Right hindlimb (tissue), 1 donor: ENCODE measurements around the gene PRXL2B.
"Not testable (repeated sequence)": the region's sequence is repeated elsewhere in the genome, so short reads cannot be mapped to it uniquely, and the experiment has no call there.

Experiments used
- DNase-seq: peaks from one replicate; pipeline ENCODE4 v3.0.0-alpha.2; 2018

The PRXL2B gene, protein sequence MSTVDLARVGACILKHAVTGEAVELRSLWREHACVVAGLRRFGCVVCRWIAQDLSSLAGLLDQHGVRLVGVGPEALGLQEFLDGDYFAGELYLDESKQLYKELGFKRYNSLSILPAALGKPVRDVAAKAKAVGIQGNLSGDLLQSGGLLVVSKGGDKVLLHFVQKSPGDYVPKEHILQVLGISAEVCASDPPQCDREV

GRCh38 chr1:2586154-2587070 lies at the start of gene PRXL2B:
Gene PRXL2B, plus strand, starts transcription at chr1:2586777. Its CDS starts 109 bp downstream, at chr1:2586886.
- DNase-seq, result peak; percentile 100

DNA sequence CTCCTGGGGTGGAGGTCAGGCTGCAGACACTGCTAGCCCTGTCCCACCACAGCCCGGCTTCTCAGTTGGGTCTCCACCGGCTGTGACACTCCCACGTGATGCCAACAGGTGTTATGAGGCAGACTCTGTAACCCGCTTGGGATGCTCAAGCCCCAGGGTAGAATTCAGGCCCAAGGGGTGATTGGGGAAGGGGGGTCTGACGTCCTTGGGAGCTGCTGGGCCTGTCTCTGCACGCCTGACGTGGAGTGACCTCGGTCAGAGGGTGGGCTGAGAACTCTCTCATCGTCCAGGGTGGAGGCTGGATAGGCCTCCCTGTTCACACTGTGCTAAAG lies 48.8 kb upstream of the PRXL2B start:
- no peak for DNase-seq

GRCh38 chr1:2538376-2538775 lies 48.2 kb upstream of the PRXL2B start:
- no peak for DNase-seq

- DNase-seq, result no peak
These were observed 47.7 kb upstream of the PRXL2B start for GRCh38 chr1:2538872-2539271.

DNA sequence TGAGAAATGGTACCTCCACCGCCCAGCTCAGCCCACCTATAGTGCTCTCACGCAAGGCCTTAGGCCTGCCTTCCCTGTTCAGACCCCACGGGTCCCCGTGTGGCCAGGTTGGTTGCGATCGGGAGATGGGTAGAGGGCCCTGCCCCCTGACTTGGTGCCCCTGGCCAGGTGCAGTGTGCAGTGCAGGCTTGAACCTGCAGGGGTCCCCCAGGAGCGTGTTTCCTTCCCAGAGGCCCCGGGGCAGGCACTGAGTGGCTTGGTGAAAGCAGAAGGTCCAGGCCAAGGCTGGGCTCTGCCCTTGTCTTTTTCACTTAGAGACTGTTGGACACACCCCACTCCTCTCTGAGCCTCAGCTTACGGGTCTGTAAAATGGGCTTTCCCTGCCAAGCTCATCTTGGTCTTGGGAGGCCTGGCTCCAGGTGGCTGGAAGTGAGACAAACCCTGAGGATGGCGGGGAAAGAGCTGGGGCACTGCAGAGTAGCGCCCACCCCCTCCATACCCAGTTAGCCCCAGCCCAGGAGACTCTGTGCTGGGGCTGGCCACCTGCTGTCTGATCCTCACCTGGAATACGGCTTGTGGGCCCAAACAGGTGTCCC lies 47.2 kb upstream of the PRXL2B start:
- no peak for DNase-seq

DNA sequence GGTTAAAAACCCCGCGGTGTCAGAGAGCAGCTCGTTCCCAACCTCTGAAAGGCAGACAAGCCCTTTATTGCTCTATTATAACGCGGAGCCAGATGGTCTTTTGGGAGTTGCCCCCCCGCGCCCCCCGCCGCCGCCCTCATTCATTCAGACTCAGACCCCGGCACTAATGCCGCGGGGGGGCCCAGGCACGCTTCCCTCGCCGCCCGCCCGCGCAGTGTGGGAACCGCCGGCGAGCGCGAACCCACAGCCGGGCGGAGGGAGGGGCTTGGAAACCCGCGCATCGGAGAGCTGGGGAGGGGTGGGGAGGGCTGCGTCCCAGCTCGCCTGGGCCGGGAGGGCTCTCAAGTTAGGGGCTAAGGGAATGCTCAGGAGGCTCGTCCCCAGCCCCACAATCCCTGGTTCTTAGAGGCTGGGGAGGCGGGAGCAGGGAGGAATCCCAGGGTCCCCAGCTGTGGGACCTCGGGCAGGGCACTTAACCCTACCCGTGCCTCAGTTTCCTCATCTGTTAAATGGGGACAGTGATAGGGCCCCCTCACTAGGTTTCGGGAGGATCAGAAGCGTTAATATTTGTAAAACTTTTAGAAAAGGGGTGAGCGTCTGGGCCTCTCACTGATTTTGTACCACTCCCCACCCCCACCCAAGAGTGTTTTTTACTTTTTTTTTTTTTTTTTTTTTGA lies 45.6 kb upstream of the PRXL2B start:
- peak; percentile 58 for DNase-seq

GRCh38 chr1:2541619-2542245 lies 44.8 kb upstream of the PRXL2B start:
- DNase-seq, result no peak

DNA sequence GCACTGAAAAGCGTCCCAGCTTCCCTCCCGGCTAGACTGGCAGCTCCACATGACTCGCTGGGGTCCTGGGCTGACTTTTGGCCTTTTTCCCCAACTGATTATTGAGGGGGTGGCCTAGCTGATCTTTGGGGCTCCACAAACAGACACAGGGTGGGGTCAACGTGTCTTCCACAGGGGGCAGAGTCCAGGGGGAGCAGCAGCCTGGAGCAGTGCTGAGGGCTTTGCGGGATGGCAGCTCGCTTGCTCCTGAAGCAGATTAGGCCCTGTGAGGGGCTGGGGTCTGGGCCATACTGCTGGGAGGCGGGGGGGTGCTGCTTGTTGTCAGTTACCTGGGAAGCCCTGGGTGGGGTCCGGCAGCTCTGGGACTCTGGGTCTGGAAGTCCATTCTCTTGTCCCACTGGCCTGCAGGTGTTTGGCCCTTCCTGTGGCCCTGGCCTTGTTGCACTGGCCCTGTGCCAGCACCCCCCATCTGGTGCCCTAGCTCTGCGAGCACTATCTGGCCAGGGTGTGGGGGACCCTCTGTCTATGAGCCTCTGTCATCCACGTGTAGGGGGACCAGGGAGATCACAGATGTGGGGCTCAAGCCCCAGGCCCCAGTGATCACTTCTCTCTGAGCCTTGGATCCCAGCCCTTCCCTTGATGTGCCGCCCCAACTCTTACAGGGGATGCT lies 44.2 kb upstream of the PRXL2B start:
- no peak for DNase-seq

DNA sequence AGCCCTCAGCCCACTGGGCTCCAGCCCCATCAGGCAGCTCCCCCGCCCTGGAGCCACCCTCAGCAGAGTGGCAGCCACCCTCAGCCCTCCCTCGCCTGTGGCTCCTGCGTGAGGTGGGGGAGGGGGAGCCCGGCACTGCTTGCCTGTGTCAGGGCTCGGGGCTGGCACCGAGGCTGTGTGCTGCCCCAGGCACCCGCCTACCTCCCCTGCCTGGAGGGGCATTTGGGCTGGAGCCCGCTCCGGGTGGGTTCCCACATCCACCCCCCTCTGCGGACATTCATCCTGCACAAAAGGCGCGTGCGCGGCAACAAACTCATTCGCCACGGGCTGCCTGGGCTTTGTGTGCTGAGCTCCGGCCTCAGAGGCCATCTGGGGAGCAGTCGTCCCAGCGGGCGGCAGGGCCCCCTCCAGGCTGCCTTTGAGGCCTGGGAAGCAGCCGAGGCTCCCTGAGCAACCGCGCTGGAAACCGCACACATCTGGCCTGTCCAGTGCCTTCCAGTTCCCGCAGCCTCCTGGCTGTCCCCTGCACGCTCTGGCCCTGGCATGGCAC lies 43.0 kb upstream of the PRXL2B start:
- DNase-seq, result no peak

DNA sequence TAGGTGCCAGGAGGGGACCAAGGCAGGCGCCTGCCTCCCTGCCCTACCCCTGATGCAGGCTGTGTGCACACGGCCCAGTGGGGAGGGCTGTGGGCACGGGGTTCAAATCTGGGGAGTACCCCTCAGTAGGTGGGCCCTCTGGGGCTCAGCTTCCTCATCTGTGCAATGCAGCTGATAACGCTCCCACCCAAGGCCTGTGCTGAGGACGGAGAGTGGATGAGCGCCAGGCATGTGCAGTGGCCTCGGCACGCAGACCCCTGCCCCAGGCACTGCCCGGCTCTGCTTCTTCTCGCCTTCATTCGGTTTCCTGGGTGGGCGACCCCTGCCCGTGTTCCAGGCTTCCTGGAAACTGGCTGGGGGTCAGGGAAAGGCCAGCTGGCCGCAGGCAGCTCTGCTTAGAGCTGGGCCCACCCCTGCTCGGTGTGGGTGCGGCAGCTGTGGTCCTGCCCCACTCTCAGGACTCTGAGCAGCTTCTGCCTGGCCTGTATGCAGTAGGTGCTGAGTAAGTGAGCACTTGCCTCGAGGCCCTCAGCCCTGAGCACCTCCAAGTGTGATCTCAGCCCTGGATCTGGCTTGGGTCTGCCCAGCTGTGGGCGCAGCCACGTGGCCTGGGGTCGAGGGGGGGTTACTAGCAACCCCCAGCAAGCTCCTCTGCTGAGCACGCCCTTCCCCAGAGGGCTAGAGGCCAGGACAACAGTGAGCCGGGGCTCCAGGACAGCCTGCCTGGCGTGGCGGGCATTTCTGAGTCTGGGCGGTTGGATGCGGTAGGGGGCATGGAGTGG lies 42.3 kb upstream of the PRXL2B start:
- peak; percentile 54 for DNase-seq

DNA sequence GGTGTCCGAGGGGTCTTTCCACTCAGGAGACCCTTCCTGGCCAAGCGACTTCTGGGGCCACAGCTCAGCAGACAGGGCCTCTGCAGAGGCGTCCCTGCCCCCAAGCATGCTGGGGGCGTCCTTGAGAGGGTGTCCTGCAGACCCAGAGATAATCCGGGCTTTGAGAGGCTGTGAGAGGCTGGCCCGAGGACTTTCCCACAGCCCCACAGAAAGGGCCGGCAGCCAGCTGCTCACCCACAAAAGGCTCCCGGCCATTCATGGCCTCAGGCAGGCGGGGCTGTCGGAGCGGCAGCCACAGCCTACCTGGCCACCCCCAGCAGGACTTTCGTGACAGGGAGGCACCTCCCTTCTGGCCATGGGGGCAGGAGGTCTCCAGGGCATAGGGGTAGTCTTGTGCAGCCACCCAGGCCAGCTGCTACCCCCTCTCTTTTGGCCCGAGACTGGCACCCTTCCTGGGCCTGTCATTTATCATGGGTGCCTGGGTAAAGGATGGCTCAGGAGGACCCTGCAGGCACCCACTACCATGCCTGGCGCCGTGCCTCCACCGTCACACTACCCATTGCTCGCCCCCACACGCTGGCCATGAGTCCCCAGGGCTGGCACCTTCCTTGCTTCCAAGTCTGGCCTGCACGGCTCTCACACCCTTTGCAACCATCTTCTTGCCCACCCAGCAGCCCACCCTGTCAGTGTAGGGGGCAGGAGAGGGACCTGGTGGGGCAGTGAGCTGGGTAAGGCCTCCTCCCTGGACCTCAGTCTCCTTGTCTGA lies 41.5 kb upstream of the PRXL2B start:
- no peak for DNase-seq

DNA sequence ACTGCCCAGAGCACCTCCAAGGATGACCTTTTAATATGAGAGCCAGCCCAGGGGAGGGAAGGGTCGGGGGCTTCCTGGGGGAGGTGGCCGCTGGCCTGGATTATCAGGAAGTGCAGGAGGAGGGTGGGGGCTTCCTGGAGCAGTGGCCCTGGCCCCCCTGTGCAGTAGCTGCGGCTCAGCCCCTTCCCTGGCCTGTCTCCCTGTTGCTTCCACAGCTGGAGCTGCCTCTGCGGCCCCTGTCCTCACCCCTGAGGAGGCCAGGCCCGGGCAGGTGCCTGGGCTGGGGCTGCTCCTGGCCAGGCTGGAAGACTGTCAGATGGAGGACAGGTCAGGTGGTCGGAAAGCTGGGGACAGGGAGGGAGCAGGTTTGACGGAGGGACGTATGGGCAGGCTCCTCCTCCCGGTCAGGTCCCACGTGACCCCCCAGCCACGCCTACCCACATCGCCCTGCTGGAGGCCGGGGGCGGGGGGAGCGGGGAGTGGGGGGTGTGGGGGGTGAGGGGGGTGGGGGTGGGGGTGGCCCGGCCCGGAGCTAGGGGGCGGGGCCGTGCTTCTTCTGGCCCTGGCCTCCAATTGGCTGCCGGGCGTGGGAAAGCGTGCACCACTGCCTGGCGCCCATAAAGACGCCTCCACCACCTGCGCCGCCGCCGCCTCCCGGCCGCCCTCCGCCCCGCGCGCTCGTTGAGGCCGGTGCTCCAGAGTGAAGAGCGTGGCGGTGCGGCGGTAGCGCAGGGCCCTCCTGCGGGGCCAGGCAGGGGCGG lies 40.6 kb upstream of the PRXL2B start:
- peak; percentile 80 for DNase-seq

DNA sequence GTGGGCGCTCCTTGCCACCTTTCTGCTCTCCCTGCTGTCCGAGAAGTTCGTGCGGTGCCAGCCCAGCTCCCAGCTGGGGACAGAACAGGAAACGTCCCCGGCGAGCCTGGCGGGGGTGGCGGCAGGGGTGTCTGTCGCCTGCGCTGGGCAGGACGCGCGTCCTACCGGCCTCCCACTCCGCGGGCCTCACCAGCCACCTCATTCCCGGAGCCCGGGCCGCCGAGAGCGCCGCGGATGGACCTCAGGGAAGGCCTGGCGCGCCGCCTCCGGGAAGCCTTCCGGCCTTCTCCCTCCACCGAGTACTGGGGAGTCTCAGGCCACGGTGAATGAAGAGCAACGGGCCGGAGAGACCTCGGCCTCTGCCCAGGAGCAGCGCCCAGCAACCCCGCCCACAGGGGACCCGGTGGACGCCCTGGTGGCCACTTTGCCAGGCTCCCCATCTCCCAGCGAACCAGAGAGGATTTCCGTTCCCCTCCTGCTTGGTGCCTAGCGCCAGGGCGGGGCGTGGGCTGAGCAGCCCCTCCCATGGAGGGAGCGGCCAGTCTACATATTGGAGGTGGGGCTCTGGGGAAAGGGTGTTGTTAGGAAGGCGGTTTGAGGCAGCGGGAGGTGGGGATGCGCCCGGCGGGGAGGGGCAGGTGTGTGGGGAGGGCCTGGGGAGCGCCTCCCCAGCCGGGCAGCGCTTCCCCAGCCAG lies 39.9 kb upstream of the PRXL2B start:
- peak; percentile 77 for DNase-seq

GRCh38 chr1:2547210-2548067 lies 39.1 kb upstream of the PRXL2B start:
- no peak for DNase-seq

DNA sequence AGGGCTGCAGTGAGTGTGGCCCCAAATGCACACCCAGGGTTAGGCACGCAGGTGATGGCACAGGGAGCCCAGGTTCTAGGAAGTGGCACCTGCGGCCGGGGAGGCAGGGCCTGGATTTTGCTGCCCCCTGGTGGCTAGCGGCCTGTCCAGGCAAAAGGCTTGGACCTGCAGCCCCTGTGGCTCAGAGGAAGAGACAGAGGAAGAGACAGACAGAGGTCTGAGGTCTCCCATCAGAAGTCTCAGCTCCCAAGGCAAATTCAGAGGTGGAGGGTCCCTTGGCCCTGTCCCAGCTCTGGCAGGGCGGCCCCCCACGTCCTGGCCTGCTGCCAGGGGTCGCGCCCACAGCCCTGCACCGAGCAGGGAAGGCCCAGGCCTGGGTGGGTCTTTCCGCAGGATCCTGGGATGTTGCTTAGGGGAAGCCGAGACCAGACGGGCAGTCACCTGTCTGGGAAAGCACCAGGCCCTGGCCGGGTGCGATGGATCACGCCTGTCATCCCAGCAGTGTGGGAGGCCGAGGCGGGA lies 38.4 kb upstream of the PRXL2B start:
- peak; percentile 84 for DNase-seq

GRCh38 chr1:2549367-2550029 lies 37.1 kb upstream of the PRXL2B start:
- not testable (repeated sequence) for DNase-seq

GRCh38 chr1:2550309-2550861 lies 36.2 kb upstream of the PRXL2B start:
- DNase-seq, result not testable (repeated sequence)
